GM18511 (cell line): ENCODE results near the gene TSPO.
"Not testable (repeated sequence)": the region's sequence is repeated elsewhere in the genome, so short reads cannot be mapped to it uniquely, and the experiment has no call there.

ENCODE experiments used
- ATAC-seq: cut with Tn5 transposase; IDR thresholded peaks from one replicate; pipeline ENCODE4 v1.9.1; 2021; ENCODE audit warnings: mild to moderate bottlenecking, moderate library complexity; ENCODE audit not compliant: unreplicated experiment

The TSPO gene

GRCh38 chr22:43151251-43152002 lies at the start of gene TSPO:
TSPO (plus strand) TSS chr22:43151559; CDS start chr22:43159239, 7,680 bp downstream.
- ATAC-seq, result no peak

- ATAC-seq, result not testable (repeated sequence)
Observed at GRCh38 chr22:43104056-43104625, 47.2 kb upstream of the TSPO start.

GRCh38 chr22:43104950-43105349 lies 46.4 kb upstream of the TSPO start:
- not testable (repeated sequence) for ATAC-seq

GRCh38 chr22:43106302-43106701 lies 45.1 kb upstream of the TSPO start:
- no peak for ATAC-seq

- ATAC-seq, result no peak
Observed at GRCh38 chr22:43109511-43109910, 41.8 kb upstream of the TSPO start.

- ATAC-seq, result no peak
Observed at GRCh38 chr22:43109921-43110443, 41.4 kb upstream of the TSPO start.

GRCh38 chr22:43110444-43110926 lies 40.9 kb upstream of the TSPO start, which contains the start of gene BIK:
BIK (plus strand) TSS chr22:43110750; CDS start chr22:43124023, 13,273 bp downstream.
- ATAC-seq, result no peak

GRCh38 chr22:43110927-43111623 lies 40.3 kb upstream of the TSPO start:
- no peak for ATAC-seq

GRCh38 chr22:43113526-43114251 lies 37.7 kb upstream of the TSPO start:
- no peak for ATAC-seq

- ATAC-seq, result no peak
Observed at GRCh38 chr22:43114958-43115357, 36.4 kb upstream of the TSPO start.

- ATAC-seq, result no peak
Observed at GRCh38 chr22:43116932-43117331, 34.4 kb upstream of the TSPO start.

GRCh38 chr22:43118024-43118849 lies 33.1 kb upstream of the TSPO start:
- ATAC-seq, result no peak

- peak; percentile 71 for ATAC-seq
Observed at GRCh38 chr22:43118953-43119458, 32.4 kb upstream of the TSPO start.

- ATAC-seq, result no peak
Observed at GRCh38 chr22:43126501-43127165, 24.7 kb upstream of the TSPO start.

GRCh38 chr22:43127166-43127908 lies 24.0 kb upstream of the TSPO start:
- no peak for ATAC-seq

- ATAC-seq, result no peak
Observed at GRCh38 chr22:43128116-43128515, 23.2 kb upstream of the TSPO start.

GRCh38 chr22:43128928-43129424 lies 22.4 kb upstream of the TSPO start:
- ATAC-seq, result no peak
